Loucy (cell line): Measurements from ENCODE around the gene NTRK1.

Source experiments
- H2AFZ ChIP-seq: fragments of 200-600 bp; sonication (generic); 2 replicates; pipeline ENCODE4 v1.6.0; 2016; ENCODE audit warnings: antibody characterized with exemption, mild to moderate bottlenecking, low read length, moderate library complexity
- H3F3A ChIP-seq: fragments of 200-600 bp; 2 replicates; pipeline ENCODE4 v1.6.0; 2016; ENCODE audit warnings: antibody characterized with exemption, low read depth, mild to moderate bottlenecking
- H3K27me3 ChIP-seq: fragments of 200-600 bp; sonication (generic); 2 replicates; pipeline ENCODE4 v1.6.1; 2014; ENCODE audit warnings: low read length, mild to moderate bottlenecking; ENCODE audit not compliant: insufficient read depth, poor library complexity, severe bottlenecking
- H3K36me3 ChIP-seq: fragments of 200-600 bp; sonication (generic); 2 replicates; pipeline ENCODE4 v1.6.1; 2016; ENCODE audit warnings: low read length; ENCODE audit not compliant: insufficient read depth
- H3K4me1 ChIP-seq: fragments of 200-600 bp; sonication (generic); 2 replicates; pipeline ENCODE4 v1.5.1; 2014; ENCODE audit warnings: low read length, mild to moderate bottlenecking; ENCODE audit not compliant: insufficient read depth, poor library complexity, severe bottlenecking
- H3K4me2 ChIP-seq: fragments of 200-600 bp; sonication (generic); 2 replicates; pipeline ENCODE4 v1.6.0; 2014; ENCODE audit warnings: antibody characterized with exemption, low read length, low read depth, mild to moderate bottlenecking; ENCODE audit not compliant: poor library complexity, severe bottlenecking
- H3K4me3 ChIP-seq: fragments of 200-600 bp; sonication (generic); 2 replicates; pipeline ENCODE4 v1.5.1; 2014; ENCODE audit warnings: low read length, mild to moderate bottlenecking, mixed read lengths; ENCODE audit not compliant: poor library complexity, severe bottlenecking
- H3K79me2 ChIP-seq: fragments of 200-600 bp; sonication (generic); 2 replicates; pipeline ENCODE4 v1.6.1; 2014; ENCODE audit warnings: low read length; ENCODE audit not compliant: insufficient read depth
- H3K9ac ChIP-seq: fragments of 200-600 bp; sonication (generic); 2 replicates; pipeline ENCODE4 v1.6.0; 2014; ENCODE audit warnings: mild to moderate bottlenecking, low read depth, low read length, moderate library complexity; ENCODE audit not compliant: poor library complexity, severe bottlenecking
- H3K9me2 ChIP-seq: fragments of 200-600 bp; sonication (generic); replicated peaks from 2 replicates; pipeline ENCODE4 v1.6.1; 2016; ENCODE audit warnings: low read depth, low read length, mixed read lengths
- H3K9me3 ChIP-seq: fragments of 200-600 bp; sonication (generic); 2 replicates; pipeline ENCODE4 v1.6.1; 2014; ENCODE audit warnings: mild to moderate bottlenecking, antibody characterized with exemption, low read length, low read depth; ENCODE audit not compliant: insufficient read depth
- H4K20me1 ChIP-seq: fragments of 200-600 bp; sonication (generic); 2 replicates; pipeline ENCODE4 v1.6.0; 2014; ENCODE audit warnings: antibody characterized with exemption, low read length, mild to moderate bottlenecking; ENCODE audit not compliant: insufficient read depth, poor library complexity, severe bottlenecking
- CTCF ChIP-seq: fragments of 200-600 bp; sonication (generic); conservative IDR thresholded peaks from 2 replicates; pipeline ENCODE4 v1.5.1; 2014; ENCODE audit warnings: mild to moderate bottlenecking, antibody characterized with exemption, low read length
- EZH2phosphoT487 ChIP-seq: fragments of 200-600 bp; IDR thresholded peaks from 2 replicates; pipeline ENCODE4 v1.6.1; 2018; ENCODE audit warnings: antibody characterized with exemption, mild to moderate bottlenecking, moderate library complexity, borderline replicate concordance

Gene NTRK1

GRCh38 chr1:156912310-156912709, 51.6 kb downstream of the NTRK1 start:
- Histone ChIP-seq H3K9me3 (no peaks in the 10 kb centered on the region), H3K9ac (no peak overlapping the region), H3K9me2 (no peaks in the 10 kb centered on the region), H2AFZ (no peak overlapping the region), H4K20me1 (no peaks in the 10 kb centered on the region), H3K79me2 (no peaks in the 10 kb centered on the region), H3F3A (no peaks in the 10 kb centered on the region), H3K27me3 (no peaks in the 10 kb centered on the region), H3K36me3 (no peaks in the 10 kb centered on the region), H3K4me3 (no peak overlapping the region), H3K4me1 (peaks cover 4% of the 10 kb centered on the region), H3K4me2 (no peak overlapping the region)
- no peak for TF ChIP-seq CTCF
- TF ChIP-seq EZH2phosphoT487 = no peak

- H2AFZ ChIP-seq = no peak overlapping the region
- no peaks in the 10 kb centered on the region for H3K27me3 ChIP-seq
- H3K4me2 ChIP-seq = no peak overlapping the region
- no peaks in the 10 kb centered on the region for H3K36me3 ChIP-seq
- H3K9me2 ChIP-seq = no peaks in the 10 kb centered on the region
- H3K9me3 ChIP-seq = no peaks in the 10 kb centered on the region
- no peaks in the 10 kb centered on the region for H3F3A ChIP-seq
- no peak overlapping the region for H3K4me3 ChIP-seq
- H3K4me1 ChIP-seq = no peaks in the 10 kb centered on the region
- no peak overlapping the region for H3K9ac ChIP-seq
- H4K20me1 ChIP-seq = no peaks in the 10 kb centered on the region
- no peak for TF ChIP-seq EZH2phosphoT487
- TF ChIP-seq CTCF = no peak
- H3K79me2 ChIP-seq = no peaks in the 10 kb centered on the region
Observed at GRCh38 chr1:156912861-156913808, 52.5 kb downstream of the NTRK1 start.

- H3K4me1 ChIP-seq = no peaks in the 10 kb centered on the region
Observed at GRCh38 chr1:156913809-156914387, 53.2 kb downstream of the NTRK1 start.

More at GRCh38 chr1:156913809-156914387, 53.2 kb downstream of the NTRK1 start:
- no peaks in the 10 kb centered on the region for H3K36me3 ChIP-seq
- H3F3A ChIP-seq = no peaks in the 10 kb centered on the region
- no peaks in the 10 kb centered on the region for H4K20me1 ChIP-seq
- no peak for TF ChIP-seq CTCF
- no peak for TF ChIP-seq EZH2phosphoT487
- no peaks in the 10 kb centered on the region for H3K79me2 ChIP-seq
- no peak overlapping the region for H3K4me2 ChIP-seq
- H3K4me3 ChIP-seq = no peak overlapping the region
- H3K9ac ChIP-seq = no peak overlapping the region
- H3K27me3 ChIP-seq = no peaks in the 10 kb centered on the region
- no peaks in the 10 kb centered on the region for H3K9me2 ChIP-seq
- H3K9me3 ChIP-seq = no peaks in the 10 kb centered on the region
- no peak overlapping the region for H2AFZ ChIP-seq
